ENCODE results near the gene UXT.
"Not testable (repeated sequence)": the region's sequence is repeated elsewhere in the genome, so short reads cannot be mapped to it uniquely, and the experiment has no call there.

UXT gene

GRCh38 chrX:47619486-47620302 is 39.3 kb downstream of the UXT start, which contains the start of gene SYN1:
TSS of gene SYN1 (minus strand) at chrX:47619857. CDS start at chrX:47619728, 129 bp downstream.
- peak; percentile 95 for ATAC-seq (replicated peaks)
- peaks cover 6% of the 10 kb centered on the region for H3K36me3 Mint-ChIP-seq (ENCODE audit: insufficient read depth)
- peaks cover 6 to 44% of the 10 kb centered on the region in 2 donors for H3K27me3 Mint-ChIP-seq
- H3K9me3 Mint-ChIP-seq = no peaks in the 10 kb centered on the region
- H3K4me1 Mint-ChIP-seq (ENCODE audit: low read depth in 2 of 2) = peaks cover 5 to 10% of the 10 kb centered on the region in 2 donors
- peak within 1 kb of the TSS in 1 of 2 donors; percentile 38 for H3K27ac Mint-ChIP-seq
- H3K4me3 Mint-ChIP-seq = peak within 1 kb of the TSS; percentile 72
- peak; percentile 75 to 82 (median 77) for DNase-seq

GRCh38 chrX:47618923-47619485 is 40.0 kb downstream of the UXT start:
- Mint-ChIP-seq H3K4me1 (ENCODE audit: low read depth in 2 of 2) (peaks cover 5 to 10% of the 10 kb centered on the region in 2 donors), H3K27me3 (peaks cover 6 to 41% of the 10 kb centered on the region in 2 donors), H3K9me3 (no peaks in the 10 kb centered on the region), H3K4me3 (peak overlapping the region; percentile 72), H3K36me3 (ENCODE audit: insufficient read depth) (peaks cover 6% of the 10 kb centered on the region), H3K27ac (peak overlapping the region in 1 of 2 donors; percentile 38)
- DNase-seq (no peak), ATAC-seq (replicated peaks) (no peak)

GRCh38 chrX:47614618-47615017 is 44.4 kb downstream of the UXT start:
- Mint-ChIP-seq H3K27ac (no peak overlapping the region), H3K36me3 (ENCODE audit: insufficient read depth) (peaks cover 9% of the 10 kb centered on the region), H3K4me1 (ENCODE audit: low read depth in 2 of 2) (peaks cover 0 to 2% of the 10 kb centered on the region in 2 donors), H3K9me3 (no peaks in the 10 kb centered on the region), H3K4me3 (no peak overlapping the region), H3K27me3 (peaks cover 0 to 20% of the 10 kb centered on the region in 2 donors)
- DNase-seq = no peak
- no peak for ATAC-seq (replicated peaks)

GRCh38 chrX:47613082-47613481 is 45.9 kb downstream of the UXT start:
- no peaks in the 10 kb centered on the region for H3K9me3 Mint-ChIP-seq
- H3K36me3 Mint-ChIP-seq (ENCODE audit: insufficient read depth) = peaks cover 5% of the 10 kb centered on the region
- DNase-seq = no peak
- no peak overlapping the region for H3K27ac Mint-ChIP-seq
- H3K4me1 Mint-ChIP-seq (ENCODE audit: low read depth in 2 of 2) = peaks cover 0 to 3% of the 10 kb centered on the region in 2 donors
- no peak overlapping the region for H3K4me3 Mint-ChIP-seq
- H3K27me3 Mint-ChIP-seq = peaks cover 0 to 12% of the 10 kb centered on the region in 2 donors
- ATAC-seq (replicated peaks) = no peak

GRCh38 chrX:47612418-47612817 is 46.6 kb downstream of the UXT start:
- Mint-ChIP-seq H3K4me3 (no peak overlapping the region), H3K9me3 (no peaks in the 10 kb centered on the region), H3K27ac (no peak overlapping the region), H3K4me1 (ENCODE audit: low read depth in 2 of 2) (peaks cover 0 to 3% of the 10 kb centered on the region in 2 donors), H3K27me3 (peaks cover 0 to 8% of the 10 kb centered on the region in 2 donors), H3K36me3 (ENCODE audit: insufficient read depth) (peaks cover 5% of the 10 kb centered on the region)
- ATAC-seq (replicated peaks) (no peak), DNase-seq (no peak)

- Mint-ChIP-seq H3K27me3 (peaks cover 0 to 8% of the 10 kb centered on the region in 2 donors), H3K9me3 (no peaks in the 10 kb centered on the region), H3K36me3 (ENCODE audit: insufficient read depth) (peaks cover 5% of the 10 kb centered on the region), H3K27ac (no peak overlapping the region), H3K4me3 (no peak overlapping the region), H3K4me1 (ENCODE audit: low read depth in 2 of 2) (peaks cover 0 to 3% of the 10 kb centered on the region in 2 donors)
- ATAC-seq (replicated peaks) (no peak), DNase-seq (no peak)
Observed at GRCh38 chrX:47611926-47612325, 47.1 kb downstream of the UXT start.

- no peak overlapping the region for H3K27ac Mint-ChIP-seq
- peaks cover 5% of the 10 kb centered on the region for H3K36me3 Mint-ChIP-seq (ENCODE audit: insufficient read depth)
- no peak for DNase-seq
Observed at GRCh38 chrX:47611489-47611888, 47.5 kb downstream of the UXT start.

GRCh38 chrX:47610511-47610910 is 48.5 kb downstream of the UXT start:
- Mint-ChIP-seq H3K36me3 (ENCODE audit: insufficient read depth) (peaks cover 3% of the 10 kb centered on the region), H3K27me3 (peaks cover 0 to 8% of the 10 kb centered on the region in 2 donors), H3K4me1 (ENCODE audit: low read depth in 2 of 2) (peaks cover 0 to 4% of the 10 kb centered on the region in 2 donors), H3K27ac (no peak overlapping the region), H3K9me3 (no peaks in the 10 kb centered on the region), H3K4me3 (no peak overlapping the region)
- ATAC-seq (replicated peaks) (no peak), DNase-seq (no peak)

More at GRCh38 chrX:47611489-47611888, 47.5 kb downstream of the UXT start:
- Mint-ChIP-seq H3K27me3 (peaks cover 0 to 8% of the 10 kb centered on the region in 2 donors), H3K4me1 (ENCODE audit: low read depth in 2 of 2) (peaks cover 0 to 3% of the 10 kb centered on the region in 2 donors), H3K4me3 (no peak overlapping the region), H3K9me3 (no peaks in the 10 kb centered on the region)
- ATAC-seq (replicated peaks) = no peak

- Mint-ChIP-seq H3K4me1 (ENCODE audit: low read depth in 2 of 2) (peaks cover 0 to 4% of the 10 kb centered on the region in 2 donors), H3K27ac (peak overlapping the region in 1 of 2 donors; percentile 75), H3K4me3 (no peak overlapping the region), H3K27me3 (no peaks in the 10 kb centered on the region), H3K36me3 (ENCODE audit: insufficient read depth) (peaks cover under 1% of the 10 kb centered on the region), H3K9me3 (no peaks in the 10 kb centered on the region)
- DNase-seq (no peak), ATAC-seq (replicated peaks) (no peak)
Observed at GRCh38 chrX:47608130-47608810, 50.7 kb downstream of the UXT start.

- Mint-ChIP-seq H3K4me1 (ENCODE audit: low read depth in 2 of 2) (peaks cover 0 to 4% of the 10 kb centered on the region in 2 donors), H3K27ac (no peak overlapping the region), H3K4me3 (no peak overlapping the region), H3K9me3 (no peaks in the 10 kb centered on the region), H3K36me3 (ENCODE audit: insufficient read depth) (no peaks in the 10 kb centered on the region), H3K27me3 (no peaks in the 10 kb centered on the region)
- DNase-seq (no peak), ATAC-seq (replicated peaks) (no peak)
Observed at GRCh38 chrX:47607091-47607490, 51.9 kb downstream of the UXT start.

- Mint-ChIP-seq H3K27ac (no peak overlapping the region), H3K27me3 (no peaks in the 10 kb centered on the region)
Observed at GRCh38 chrX:47605024-47605423, 54.0 kb downstream of the UXT start.

GRCh38 chrX:47603125-47603524 is 55.9 kb downstream of the UXT start:
- H3K9me3 Mint-ChIP-seq; H3K4me1 Mint-ChIP-seq (ENCODE audit: low read depth in 2 of 2); H3K27me3 Mint-ChIP-seq; H3K36me3 Mint-ChIP-seq (ENCODE audit: insufficient read depth); ATAC-seq (replicated peaks); H3K27ac Mint-ChIP-seq; H3K4me3 Mint-ChIP-seq; DNase-seq: not testable (repeated sequence)

More at GRCh38 chrX:47605024-47605423, 54.0 kb downstream of the UXT start:
- no peak overlapping the region for H3K4me3 Mint-ChIP-seq
- DNase-seq (no peak), ATAC-seq (replicated peaks) (no peak)
- no peaks in the 10 kb centered on the region for H3K36me3 Mint-ChIP-seq (ENCODE audit: insufficient read depth)
- peaks cover 0 to 4% of the 10 kb centered on the region in 2 donors for H3K4me1 Mint-ChIP-seq (ENCODE audit: low read depth in 2 of 2)
- no peaks in the 10 kb centered on the region for H3K9me3 Mint-ChIP-seq

All from effector memory CD8-positive, alpha-beta T cell (primary cell).